Measurements from ENCODE around the gene ADSL.

Gene ADSL

GRCh38 chr22:40420341-40421081 lies 74.2 kb downstream of the ADSL start:
- DNase-seq = no peak

- DNase-seq = no peak
Measured at GRCh38 chr22:40421082-40421350, 74.7 kb downstream of the ADSL start.

- no peak for DNase-seq
Measured at GRCh38 chr22:40421941-40422340, 75.6 kb downstream of the ADSL start.

- no peak for DNase-seq
Measured at GRCh38 chr22:40422558-40423309, 76.4 kb downstream of the ADSL start.

- no peak for DNase-seq
Measured at GRCh38 chr22:40423310-40423688, 77.0 kb downstream of the ADSL start.

GRCh38 chr22:40423882-40424640 lies 77.8 kb downstream of the ADSL start:
- no peak for DNase-seq

- DNase-seq = no peak
Measured at GRCh38 chr22:40425082-40425481, 78.8 kb downstream of the ADSL start.

- DNase-seq = no peak
Measured at GRCh38 chr22:40426594-40427333, 80.5 kb downstream of the ADSL start.

- DNase-seq = no peak
Measured at GRCh38 chr22:40428796-40429195, 82.5 kb downstream of the ADSL start.

GRCh38 chr22:40429481-40429880 lies 83.2 kb downstream of the ADSL start:
- no peak for DNase-seq

GRCh38 chr22:40430991-40431390 lies 84.7 kb downstream of the ADSL start:
- DNase-seq = no peak

- DNase-seq = no peak
Measured at GRCh38 chr22:40432157-40432556, 85.9 kb downstream of the ADSL start.

- no peak for DNase-seq
Measured at GRCh38 chr22:40432625-40433024, 86.3 kb downstream of the ADSL start.

- DNase-seq = no peak
Measured at GRCh38 chr22:40433416-40434090, 87.3 kb downstream of the ADSL start.

GRCh38 chr22:40434106-40434505 lies 87.8 kb downstream of the ADSL start:
- DNase-seq = no peak

- no peak for DNase-seq
Measured at GRCh38 chr22:40434745-40435144, 88.4 kb downstream of the ADSL start.

- no peak for DNase-seq
Measured at GRCh38 chr22:40436505-40437431, 90.5 kb downstream of the ADSL start.
